Left lung (tissue), 10 donors: Measurements from ENCODE around the gene CPEB4. TPM values are rescaled to one million over a fixed set of nuclear protein-coding genes. Genes with fewer than 3 reads are reported as not detected.

ENCODE experiments used
- ATAC-seq: fragments of 200-7000 bp; cut with Tn5 transposase; one replicate; pipeline ENCODE4 v1.9.1; 2020; ENCODE audit warnings: moderate library complexity
- DNase-seq, 4 donors: peaks; one replicate each; pipeline ENCODE4 v3.0.0-alpha.2; 2013 to 2020
- H3K27ac ChIP-seq, 2 donors: fragments of 200-600 bp; sonication (generic) in 1 of 2; one replicate each; pipeline versions ENCODE4 v1.5.0 to v1.8.0; 2020 to 2021
- H3K27me3 ChIP-seq, 2 donors: fragments of 200-600 bp; sonication (generic) in 1 of 2; one replicate each; pipeline versions ENCODE4 v1.5.0 to v1.8.0; 2020 to 2021
- H3K36me3 ChIP-seq, 2 donors: fragments of 200-600 bp; sonication (generic) in 1 of 2; one replicate each; pipeline versions ENCODE4 v1.5.0 to v1.8.0; 2020 to 2021
- H3K4me1 ChIP-seq, 2 donors: fragments of 200-600 bp; one replicate each; pipeline ENCODE4 v1.8.0; 2021
- H3K4me3 ChIP-seq, 2 donors: fragments of 200-600 bp; sonication (generic) in 1 of 2; one replicate each; pipeline versions ENCODE4 v1.5.0 to v1.8.0; 2020 to 2021; ENCODE audit warnings: mild to moderate bottlenecking in 1 of 2
- H3K9me3 ChIP-seq, 2 donors: fragments of 200-600 bp; sonication (generic) in 1 of 2; one replicate each; pipeline versions ENCODE4 v1.5.0 to v1.8.0; 2020 to 2021
- CTCF ChIP-seq, 2 donors: fragments of 200-600 bp; sonication (generic) in 1 of 2; IDR thresholded peaks; one replicate each; pipeline versions ENCODE4 v1.5.0 to v1.8.0; 2021; ENCODE audit warnings: antibody characterized with exemption in 2 of 2
- intact Hi-C, 2 donors: fragments of 100-400 bp; cut with DNase I; formaldehyde crosslinking; loops; one replicate each; pipeline versions ENCODE4 v1.11.2 to v1.14.2; 2022
- polyA plus RNA-seq, 6 donors: library from polyadenylated mRNA; unstranded; fragments of 120-200 nt; gene quantifications; one replicate each; pipeline ENCODE4 v1.2.1, GENCODE V29; 2013; ENCODE audit not compliant: insufficient read length in 6 of 6
- total RNA-seq, 2 donors: library from RNA; stranded (reverse); fragmentation: NEBNext Ultra II Directional; extraction: Animal tissue kit (Norgen Biotek cat#: 25700); gene quantifications; one replicate each; pipeline ENCODE4 v1.2.1, GENCODE V29; 2021
- donor health status: DM: no; HTN: yes; CAD: no.
- donor health status: DM: no; HTN: no; CAD: no.

Gene CPEB4
- total and polyA plus RNA-seq, 8 donors: 16.3 to 59.6 (median 18.0) TPM

- intact Hi-C loops: no loop called here
- Histone ChIP-seq H3K9me3 (no peaks in the 10 kb centered on the region), H3K36me3 (no peaks in the 10 kb centered on the region), H3K27ac (no peak overlapping the region), H3K4me3 (peak overlapping the region in 1 of 2 donors; percentile 83), H3K4me1 (peaks cover 20 to 70% of the 10 kb centered on the region in 2 donors), H3K27me3 (no peaks in the 10 kb centered on the region)
- ATAC-seq (no peak), DNase-seq (no peak)
- no peak for TF ChIP-seq CTCF (IDR thresholded peaks at IDR 0.05)
Observed at GRCh38 chr5:173893192-173893561, 5.0 kb downstream of the CPEB4 start.

GRCh38 chr5:173895401-173896165, 7.4 kb downstream of the CPEB4 start:
- intact Hi-C loops: no loop called here
- H3K9me3 ChIP-seq: no peaks in the 10 kb centered on the region
- no peaks in the 10 kb centered on the region for H3K36me3 ChIP-seq
- ATAC-seq: no peak
- H3K27ac ChIP-seq: peak overlapping the region in 1 of 2 donors; percentile 57
- no peak for TF ChIP-seq CTCF (IDR thresholded peaks at IDR 0.05)
- H3K4me3 ChIP-seq: peak overlapping the region in 1 of 2 donors; percentile 83
- no peak for DNase-seq
- H3K27me3 ChIP-seq: no peaks in the 10 kb centered on the region
- H3K4me1 ChIP-seq: peaks cover 20 to 62% of the 10 kb centered on the region in 2 donors

- no peak for DNase-seq
- intact Hi-C loops: no loop called here
- no peak overlapping the region for H3K27ac ChIP-seq
- H3K4me3 ChIP-seq: no peak overlapping the region
- H3K27me3 ChIP-seq: no peaks in the 10 kb centered on the region
- H3K9me3 ChIP-seq: no peaks in the 10 kb centered on the region
- H3K4me1 ChIP-seq: peaks cover 20 to 62% of the 10 kb centered on the region in 2 donors
- ATAC-seq: no peak
- no peaks in the 10 kb centered on the region for H3K36me3 ChIP-seq
- TF ChIP-seq CTCF (IDR thresholded peaks at IDR 0.05): no peak
Observed at GRCh38 chr5:173896631-173897030, 8.5 kb downstream of the CPEB4 start.

GRCh38 chr5:173901705-173902104, 13.6 kb downstream of the CPEB4 start:
- H3K27ac ChIP-seq: no peak overlapping the region
- no peaks in the 10 kb centered on the region for H3K27me3 ChIP-seq
- H3K4me3 ChIP-seq: no peak overlapping the region
- TF ChIP-seq CTCF (IDR thresholded peaks at IDR 0.05): no peak
- DNase-seq (no peak), ATAC-seq (no peak)
- intact Hi-C loops: loop anchor here in 1 of 2 donors (10.0 kb wide), 1 partner anchor 53 kb away; no protein-coding TSS in a partner anchor
- H3K4me1 ChIP-seq: peaks cover 0 to 58% of the 10 kb centered on the region in 2 donors
- H3K9me3 ChIP-seq: no peaks in the 10 kb centered on the region
- H3K36me3 ChIP-seq: no peaks in the 10 kb centered on the region

GRCh38 chr5:173902334-173902733, 14.2 kb downstream of the CPEB4 start:
- H3K9me3 ChIP-seq: no peaks in the 10 kb centered on the region
- no peak for DNase-seq
- no peak for ATAC-seq
- no peak for TF ChIP-seq CTCF (IDR thresholded peaks at IDR 0.05)
- no peaks in the 10 kb centered on the region for H3K36me3 ChIP-seq
- no peak overlapping the region for H3K4me3 ChIP-seq
- H3K27ac ChIP-seq: no peak overlapping the region
- no peaks in the 10 kb centered on the region for H3K27me3 ChIP-seq
- peaks cover 6 to 58% of the 10 kb centered on the region in 2 donors for H3K4me1 ChIP-seq
- intact Hi-C loops: loop anchor here in 1 of 2 donors (10.0 kb wide), 1 partner anchor 52 kb away; no protein-coding TSS in a partner anchor
